Measurements from ENCODE around the gene NEURL1.

NEURL1 gene

DNA sequence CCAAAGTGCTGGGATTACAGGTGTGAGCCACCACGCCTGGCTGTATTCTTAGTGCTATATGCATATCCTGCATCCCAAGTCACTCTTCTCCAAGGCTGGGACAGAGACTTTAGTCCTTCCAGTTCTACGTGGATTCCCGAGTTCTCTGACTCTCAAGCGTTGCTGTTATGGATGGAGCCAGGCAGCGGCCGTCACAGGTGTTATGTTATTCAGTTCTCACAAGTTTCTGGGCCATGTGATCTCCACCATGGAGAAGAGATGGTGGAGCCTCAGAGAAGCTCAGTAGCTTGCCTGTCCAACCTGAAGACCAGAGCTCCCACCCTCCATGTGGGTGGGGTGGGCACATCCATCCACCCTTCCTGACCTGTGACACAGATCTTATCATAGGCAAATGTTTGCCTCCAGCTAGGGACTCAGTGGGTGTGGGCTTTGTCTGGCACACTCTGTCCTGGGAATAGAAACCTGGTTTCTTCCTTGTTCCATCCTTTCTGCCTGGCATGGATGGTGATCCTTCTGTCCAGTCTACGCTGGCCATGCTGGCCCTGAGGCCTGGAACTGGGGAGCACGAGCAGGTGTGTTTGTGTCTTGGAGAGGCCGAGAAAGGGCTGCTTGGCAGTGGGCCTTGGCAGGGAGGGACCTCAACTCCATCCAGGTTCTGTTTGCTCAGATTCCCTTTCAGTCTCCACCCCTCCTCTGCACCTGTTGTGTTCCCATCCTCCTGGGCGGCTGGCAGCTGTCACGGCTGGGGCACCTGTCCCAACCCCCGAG, 55.3 kb downstream of the NEURL1 start:
- no peak for FAIRE-seq

DNA sequence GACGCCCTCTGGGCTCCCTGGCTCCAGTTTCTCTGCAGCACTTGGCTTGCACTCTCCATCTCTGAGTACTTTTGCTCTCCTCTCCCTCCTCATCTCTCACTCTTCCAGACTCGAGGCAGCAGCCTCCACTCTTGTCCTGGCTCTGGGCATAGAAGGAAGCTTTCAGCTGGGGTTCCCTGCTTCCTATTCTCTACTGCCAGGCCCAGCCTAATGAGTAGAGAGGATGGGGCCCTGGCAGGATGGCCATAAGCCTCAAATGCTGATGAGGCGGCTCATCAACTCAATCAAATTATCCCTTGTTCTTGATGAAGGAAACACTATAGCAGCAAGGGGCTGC, 55.8 kb downstream of the NEURL1 start:
- FAIRE-seq: no peak

DNA sequence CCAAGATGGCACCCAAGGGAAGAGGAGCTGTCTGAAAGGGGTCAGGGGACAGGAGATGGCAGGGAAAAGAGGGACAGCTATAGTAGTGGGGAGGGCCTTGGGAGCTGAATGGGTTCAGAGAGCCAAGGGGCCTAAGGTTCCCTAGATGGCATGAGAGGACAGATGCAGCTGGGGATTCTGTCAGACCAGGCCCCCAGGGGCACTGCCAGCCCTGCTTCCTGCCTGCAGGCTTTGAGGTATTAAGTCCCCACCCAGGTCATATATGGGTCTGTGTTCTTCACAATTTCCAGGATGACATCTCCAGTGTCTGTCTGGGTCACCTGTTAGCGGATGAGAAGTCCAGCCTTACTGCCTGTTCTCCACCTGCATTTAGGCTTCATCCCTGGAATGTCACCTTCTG, 56.7 kb downstream of the NEURL1 start:
- no peak for FAIRE-seq

DNA sequence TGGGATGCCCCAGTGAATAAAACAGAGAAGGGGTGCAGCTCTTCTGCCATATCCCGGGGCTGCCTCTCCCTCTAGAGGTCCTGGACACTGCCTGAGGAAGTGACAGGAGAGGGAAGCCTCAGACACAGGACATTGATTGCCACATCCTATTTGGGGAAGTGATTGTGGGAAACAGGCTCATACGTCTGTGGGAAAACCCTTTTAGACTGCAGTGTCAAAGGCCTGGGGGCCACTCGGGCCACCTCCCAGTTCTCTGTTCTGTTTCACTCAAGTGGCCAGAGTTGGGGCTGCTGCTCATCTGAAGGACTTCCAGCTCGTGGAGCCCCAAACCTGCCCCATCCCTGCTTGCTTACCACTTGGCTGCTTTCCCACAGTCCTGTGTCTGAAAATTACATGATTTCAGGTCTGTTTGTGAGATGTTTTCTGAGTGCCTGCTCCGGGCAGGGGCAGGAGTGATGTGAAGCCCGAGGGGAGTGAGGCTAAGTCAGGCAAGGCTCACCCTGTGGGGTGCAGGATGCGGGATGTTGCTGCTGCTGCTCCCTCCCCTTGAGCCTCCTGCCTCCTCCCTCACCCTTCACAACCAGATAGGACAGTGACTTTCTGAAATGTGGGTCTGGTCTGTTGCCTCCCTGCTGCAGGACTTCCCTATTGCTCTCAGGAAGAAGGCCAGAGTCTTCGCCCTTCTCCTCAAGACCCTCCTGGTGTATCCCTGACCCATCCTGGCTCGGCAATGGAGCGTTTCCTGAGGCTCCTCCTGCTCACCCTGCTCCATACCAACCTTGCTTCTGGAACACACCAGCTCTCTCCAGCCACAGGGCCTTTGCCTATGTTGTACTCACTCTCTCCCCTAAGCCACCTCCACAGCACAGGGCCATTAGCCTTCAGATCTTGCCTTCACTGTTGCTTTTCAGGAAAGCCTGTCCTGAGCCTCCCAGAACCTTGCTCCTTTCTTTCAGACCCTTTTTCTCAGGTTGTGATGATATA, 58.4 kb downstream of the NEURL1 start:
- no peak for FAIRE-seq

DNA sequence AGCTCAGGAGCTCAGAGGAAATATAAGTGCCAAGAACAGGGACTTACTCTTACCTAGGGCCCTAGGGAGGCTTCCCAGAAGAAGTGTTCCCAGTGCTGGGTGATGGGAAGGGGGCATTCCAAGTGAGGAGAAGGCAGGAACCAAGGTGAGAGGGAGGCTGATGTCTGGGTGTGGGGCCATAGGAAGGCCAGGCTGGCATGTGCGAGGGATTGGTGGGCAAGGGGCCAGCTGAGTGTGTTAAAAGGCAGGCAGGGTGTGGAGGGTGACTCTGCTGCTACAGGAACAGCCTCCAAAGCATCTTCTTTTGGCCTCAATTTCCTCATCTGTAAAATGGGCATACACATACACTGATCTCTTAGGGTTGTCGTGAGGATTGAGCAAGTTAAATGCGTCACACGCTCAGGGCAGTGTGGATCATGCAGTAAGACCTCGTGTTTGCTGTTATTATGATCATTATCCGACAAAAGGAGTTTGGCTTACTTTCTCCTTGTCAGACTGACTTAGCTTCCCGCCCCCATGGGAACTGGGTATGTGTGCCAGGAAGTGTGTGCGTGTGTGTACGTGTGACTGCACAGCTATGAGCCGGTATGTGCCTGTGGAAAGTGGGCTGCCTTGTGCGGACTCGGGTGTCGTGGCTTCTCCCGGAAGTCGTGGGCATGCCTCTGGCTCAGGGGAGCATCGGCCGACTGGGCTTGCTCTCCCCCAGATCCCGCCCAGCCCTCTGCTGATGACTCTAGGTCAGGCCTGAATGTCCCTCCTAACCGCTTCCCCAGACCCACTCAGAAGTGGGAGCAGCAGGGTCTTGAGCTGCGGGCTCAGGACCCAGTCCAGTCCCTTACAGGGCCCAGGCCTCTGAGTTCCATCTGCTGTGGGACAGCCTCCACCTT, 59.6 kb downstream of the NEURL1 start:
- FAIRE-seq: no peak

DNA sequence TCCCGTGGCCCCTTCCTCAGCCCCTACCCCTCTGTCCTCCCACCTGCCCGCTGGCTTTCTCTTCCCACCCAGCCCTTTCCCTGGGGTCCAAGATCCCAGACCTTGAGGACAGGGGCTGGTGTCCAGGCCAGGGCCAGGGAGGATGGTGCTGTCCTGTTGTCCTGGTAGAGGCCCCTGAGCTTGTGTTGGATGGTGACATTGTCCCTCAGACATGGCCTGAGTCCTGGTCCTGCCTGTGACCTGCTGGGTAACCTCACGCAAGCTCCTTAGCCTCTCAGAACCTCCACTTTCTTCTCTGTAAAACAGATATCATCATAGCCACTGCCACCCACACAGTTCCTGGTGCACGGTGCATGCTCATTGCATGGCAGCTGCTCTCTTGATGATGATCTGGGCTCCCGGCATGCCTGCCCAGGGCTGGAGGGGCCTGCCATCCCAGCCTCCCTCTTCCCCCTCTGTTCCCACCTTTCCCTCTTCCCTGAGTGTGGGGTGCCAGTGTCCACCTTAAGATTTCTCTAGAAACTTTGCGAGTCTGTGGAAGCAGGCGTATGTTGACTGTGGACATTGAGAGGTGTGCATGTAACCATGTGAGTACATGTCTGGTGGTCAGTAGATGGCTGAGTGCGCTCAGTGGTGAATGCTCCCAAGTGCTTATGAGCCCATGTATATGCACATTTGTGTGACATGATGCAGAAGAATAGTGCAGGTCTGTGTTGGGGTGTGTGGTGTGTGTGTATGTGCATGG, 60.4 kb downstream of the NEURL1 start:
- no peak for FAIRE-seq

DNA sequence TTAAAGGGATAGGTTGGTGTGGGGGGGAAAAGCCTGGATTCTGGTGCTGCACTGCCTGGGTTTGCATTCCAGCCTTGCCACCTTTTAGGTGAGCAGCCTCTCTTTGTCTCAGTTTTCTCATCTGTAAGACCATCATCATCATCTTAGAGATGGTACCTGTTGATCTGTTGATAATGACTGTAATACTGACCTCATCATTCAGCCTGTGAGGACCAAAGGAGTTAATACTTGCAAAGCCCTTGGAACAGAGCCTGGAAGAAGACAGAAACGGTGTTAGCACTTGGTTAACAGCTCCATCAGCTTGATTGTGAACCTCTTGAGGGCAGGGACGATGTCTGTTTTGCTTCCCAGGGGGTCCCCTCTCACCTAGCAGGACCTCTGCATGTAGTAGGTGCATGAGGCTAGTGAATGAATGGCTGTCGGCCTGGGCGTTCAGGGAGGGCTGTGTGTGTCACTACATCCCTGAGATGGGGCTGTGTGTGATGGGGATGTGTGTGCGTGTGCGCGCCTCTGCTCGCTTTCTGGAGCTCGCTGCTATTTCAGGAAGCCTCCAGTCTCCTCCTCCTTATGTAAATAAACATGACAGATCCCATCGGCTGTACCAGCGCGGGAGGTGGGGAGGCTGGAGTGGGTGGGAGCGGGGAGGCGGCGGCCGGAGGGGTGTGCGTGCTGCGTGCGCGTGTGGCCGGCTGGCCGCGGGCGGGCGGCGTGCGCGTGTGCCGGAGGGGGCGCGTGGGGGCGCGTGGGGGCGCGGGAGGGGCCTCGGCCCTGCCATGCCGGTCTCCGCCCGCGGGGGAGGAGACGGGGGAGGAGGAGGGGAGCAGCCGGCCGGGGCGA, 61.2 kb downstream of the NEURL1 start:
- FAIRE-seq: no peak

DNA sequence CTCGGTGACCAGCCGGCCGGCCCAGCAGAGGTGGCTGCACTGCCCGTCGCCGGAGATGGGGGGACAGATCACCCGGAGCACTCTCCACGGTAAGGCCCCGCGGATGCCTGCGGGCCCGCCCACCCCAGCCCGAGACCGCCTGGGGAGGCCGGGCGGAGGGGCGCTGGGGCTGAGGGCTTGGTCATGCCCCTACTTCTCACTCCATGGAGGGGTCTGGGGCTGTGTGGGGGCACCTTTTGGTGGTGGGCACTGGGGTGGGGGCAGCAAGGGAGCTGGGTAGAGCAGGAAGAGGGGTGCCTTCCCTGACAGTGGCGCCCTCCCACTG, 61.8 kb downstream of the NEURL1 start:
- no peak for FAIRE-seq

DNA sequence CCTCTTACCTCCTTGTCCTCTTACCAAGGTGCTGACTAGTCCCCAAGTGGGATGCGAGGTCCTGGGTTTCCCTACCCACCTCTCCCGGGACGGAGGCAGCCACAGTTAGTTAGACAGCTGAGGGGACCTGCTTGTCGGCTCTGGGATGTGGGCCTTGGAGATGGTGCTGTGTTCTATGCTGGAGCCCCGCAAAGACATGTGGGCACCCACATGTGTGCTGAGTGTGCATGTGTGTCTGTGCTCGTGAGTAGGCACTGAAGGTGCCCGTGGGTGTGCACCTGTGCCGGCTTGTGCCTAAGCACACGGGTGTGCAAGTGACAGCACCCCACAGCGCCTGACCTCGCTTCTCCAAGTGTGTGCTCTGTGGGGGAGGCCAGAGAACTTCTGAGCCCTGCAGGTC, 62.2 kb downstream of the NEURL1 start:
- no peak for FAIRE-seq

DNA sequence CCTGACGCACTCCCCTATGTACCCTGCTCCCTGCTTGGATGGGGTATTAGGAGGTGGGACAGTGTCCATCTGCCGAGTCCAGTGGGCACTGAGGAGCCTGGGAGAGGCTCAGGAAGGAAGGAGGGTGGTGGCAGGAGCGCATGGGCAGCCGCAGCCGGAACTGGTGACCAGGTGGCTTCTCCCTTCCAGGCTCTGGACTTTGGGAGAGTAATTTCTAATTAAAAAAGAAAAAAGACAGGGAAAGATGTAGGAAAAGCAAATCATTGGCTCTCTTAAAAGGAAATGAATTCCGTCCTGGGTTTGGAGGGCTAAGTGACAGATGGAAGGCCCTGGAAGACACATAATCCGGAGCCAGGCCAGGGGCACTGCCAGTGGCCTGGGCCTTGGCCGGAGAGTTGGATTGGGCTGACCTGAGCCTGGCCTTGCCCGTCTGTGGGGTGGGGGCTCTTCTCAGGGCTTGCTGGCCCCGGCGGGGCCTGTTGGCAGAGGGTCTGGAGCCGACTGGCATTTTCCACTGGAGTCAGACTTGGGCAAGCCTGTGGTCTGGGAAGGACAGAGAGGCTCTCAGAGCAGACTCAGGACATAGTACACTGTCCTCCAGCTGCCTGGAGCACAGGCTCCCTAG, 63.0 kb downstream of the NEURL1 start:
- FAIRE-seq: no peak

DNA sequence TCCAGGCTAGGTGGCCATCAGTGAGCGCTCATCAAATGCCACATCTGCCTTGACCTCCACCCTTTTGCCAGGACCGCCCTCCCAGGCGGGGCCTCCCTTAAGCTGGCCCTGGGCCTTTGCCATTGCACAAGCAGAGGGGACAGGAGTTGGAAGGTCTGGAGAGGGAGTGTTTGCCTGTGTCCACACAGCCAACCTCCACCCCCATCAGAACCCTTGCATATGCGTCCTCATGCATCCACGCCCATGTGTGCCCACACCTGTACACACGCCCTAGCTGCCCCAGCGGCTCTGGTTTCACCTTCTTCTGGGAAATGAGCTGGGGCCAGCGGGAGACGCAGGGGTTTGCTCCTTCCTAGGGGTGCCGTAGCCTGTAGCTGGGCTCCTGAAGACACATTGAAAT, 64.0 kb downstream of the NEURL1 start:
- no peak for FAIRE-seq

DNA sequence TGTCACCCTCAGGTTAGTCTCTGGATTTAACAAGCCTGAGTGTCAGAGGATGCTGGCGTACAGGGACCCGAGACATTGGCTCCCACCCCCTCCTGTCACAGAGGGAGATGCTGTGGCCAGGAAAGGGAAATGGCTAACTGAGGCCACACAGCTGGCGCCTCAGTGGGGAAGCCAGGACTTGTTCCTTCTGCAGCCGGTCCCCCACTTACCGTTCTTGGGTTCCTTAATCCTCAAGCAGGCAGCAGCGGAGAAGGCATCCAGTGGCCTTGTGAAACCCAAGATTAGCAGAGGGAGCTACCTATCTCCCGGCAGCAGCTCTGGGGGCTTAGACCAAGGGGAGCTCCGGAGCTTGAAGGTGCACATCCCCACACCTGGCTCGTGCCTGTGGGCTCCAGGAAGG, 65.4 kb downstream of the NEURL1 start:
- no peak for FAIRE-seq

DNA sequence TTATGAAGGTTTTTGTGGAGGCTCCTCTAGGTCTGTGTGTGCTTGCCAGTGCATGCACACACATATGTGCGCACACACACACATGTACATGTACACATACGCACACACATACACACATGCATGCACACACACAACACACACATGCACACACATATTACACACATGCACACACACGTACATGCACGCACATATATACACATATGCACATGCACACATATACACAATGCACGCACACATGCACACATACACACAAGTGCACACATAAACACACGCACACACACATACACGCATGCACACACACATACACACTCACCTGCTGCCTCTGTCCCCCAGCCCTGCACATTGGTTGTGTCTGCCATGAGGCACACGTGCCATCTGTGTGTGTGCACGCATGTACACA, 66.3 kb downstream of the NEURL1 start:
- no peak for FAIRE-seq

DNA sequence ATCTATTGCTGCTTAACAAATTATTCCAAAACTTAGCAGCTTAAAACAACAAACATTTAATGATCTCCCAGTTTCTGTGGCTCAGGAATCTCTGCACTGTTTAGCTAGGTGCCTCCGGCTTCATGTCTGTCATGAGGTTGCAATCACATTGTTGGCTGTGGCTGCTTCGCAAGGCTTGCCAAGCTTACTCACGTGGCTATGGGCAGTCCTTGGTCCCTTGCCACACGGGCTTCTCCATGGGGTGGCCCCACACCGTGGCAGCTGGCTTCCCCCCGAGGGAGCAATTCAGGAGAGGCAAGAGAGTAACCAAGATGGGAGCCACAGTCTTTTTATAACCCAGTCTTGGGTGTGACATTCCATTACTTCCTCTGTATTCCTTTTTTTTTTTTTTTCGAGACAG, 67.4 kb downstream of the NEURL1 start:
- no peak for FAIRE-seq

DNA sequence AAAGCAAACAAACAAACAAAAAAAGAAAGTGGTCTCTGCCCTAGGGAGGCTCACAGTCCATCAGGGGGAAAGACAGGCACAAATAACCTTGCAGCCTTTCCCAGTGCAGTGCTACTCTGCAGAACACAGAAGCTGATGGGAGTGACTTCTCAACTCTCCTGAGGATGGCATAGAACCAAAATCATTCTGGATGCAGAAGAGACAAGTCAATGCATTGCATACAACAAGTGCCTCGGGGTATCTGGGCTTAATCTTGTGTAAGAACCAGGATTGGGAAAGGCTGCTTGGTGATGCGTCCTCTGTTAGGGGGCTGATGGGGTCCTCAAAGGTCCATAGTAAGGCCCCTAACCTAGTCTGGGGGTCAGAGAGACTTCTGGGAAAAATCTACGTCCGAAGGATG, 68.9 kb downstream of the NEURL1 start:
- FAIRE-seq: no peak

DNA sequence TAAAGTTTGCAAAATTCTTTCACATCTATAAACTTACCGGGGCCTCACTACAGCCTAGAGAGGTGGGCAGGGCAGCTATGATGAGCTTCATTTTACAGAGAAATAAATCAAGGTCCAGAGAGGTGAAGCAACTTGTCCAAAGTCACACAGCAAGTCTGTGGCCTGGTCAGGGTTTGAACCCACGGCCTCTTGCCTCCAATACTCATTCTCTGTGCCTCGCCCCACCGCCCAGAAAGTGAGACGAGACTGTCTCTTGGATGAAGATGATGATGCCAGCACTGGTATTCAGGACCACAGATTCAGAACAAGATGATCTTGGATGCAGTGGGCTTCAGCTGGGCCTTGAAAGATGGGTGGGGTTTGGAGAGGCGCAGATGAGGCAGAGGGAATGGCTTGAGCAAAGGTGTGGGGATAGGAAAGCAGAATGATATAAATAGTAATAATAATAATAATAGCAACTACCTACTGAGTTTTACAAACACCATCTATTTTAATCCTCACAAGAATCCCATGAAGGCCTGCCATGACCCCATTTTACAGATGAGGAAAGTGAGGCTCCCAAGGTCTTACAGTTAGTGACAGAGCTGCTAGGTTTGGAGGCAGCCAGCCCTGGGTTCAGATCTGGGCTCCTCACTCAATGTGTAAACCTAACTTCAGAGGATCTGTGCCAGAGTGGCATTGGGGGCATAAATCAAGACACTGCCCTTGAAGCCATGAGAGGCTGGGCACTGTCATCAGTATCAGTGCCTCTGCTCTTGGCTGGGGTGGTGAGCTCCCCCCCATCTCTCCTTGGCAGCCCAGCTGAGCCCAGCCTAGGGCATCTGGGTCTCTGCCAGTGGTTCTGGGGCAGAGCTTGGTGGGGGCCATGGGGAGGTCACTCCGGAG, 70.0 kb downstream of the NEURL1 start:
- FAIRE-seq: no peak

DNA sequence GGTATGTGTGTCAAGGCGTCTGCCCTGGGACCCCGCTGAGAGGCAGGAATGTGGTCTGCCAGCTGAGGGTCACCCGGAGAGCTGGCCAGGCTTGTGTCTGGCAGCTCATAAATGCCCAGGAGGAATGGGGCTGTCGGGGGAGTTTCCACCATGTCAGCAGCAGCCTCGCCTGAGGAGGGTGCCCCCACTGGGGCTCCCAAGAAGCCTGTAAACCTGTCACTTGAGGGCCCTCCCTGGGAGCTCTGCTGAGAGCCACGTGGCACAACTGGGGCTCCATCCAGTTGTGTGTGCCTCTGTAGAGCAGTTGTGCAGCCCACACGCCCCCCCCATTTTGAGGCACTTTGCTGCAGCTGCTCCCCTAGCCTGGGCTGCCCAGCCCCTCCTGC, 70.6 kb downstream of the NEURL1 start:
- no peak for FAIRE-seq

DNA sequence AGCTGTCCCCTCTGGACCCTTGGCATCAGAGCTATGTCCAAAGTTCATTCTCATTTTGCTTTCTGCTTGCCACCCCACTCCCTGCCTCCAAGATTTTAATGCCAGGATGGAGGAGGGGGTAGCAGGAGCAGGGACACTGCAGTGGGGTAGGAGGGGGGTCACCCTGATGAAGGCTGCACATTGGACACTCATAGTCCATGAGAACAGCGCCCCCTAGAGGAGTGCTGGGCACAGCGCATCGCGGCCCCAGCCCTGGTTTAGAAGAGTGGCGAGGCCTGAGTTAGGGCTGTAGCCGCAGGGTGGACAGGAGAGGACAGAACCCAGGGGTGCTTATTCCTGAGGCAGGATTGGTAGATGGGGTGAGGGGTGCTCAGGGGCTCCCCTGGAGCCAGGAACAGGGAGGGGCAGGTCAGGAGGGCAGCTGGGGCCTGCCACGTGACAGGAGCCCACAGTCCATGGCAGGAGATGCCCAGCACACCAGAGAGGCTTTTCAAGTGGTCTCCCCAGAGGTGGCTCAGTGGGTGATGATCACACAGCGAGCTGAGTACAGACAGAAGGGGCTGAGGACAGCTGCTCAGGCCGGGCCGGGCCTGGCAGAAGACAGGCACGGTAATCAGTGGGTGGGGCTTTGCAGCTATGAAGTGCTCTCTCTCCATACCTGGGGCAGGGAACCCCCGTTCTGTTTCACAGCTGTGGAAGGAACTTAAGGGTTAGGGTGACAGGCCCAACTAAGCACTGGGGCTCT, 71.4 kb downstream of the NEURL1 start:
- no peak for FAIRE-seq

DNA sequence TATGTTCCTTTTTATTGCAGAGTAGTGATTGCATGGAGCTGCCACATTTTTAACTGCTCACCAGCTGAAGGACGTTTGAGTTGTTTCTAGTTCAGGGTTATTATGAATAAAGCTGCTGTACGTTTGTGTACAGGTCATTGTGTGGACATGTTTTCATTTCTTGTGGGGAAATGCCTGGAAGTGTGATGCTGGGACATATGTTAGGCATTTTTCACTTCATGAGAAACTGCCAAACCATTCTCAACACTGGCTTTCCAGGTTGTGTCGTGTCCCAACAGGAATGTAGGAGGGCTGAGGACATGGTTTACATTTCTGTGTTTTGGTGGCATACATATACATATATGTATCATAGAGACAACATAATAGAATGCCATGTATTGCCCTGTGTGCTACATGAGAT, 73.0 kb downstream of the NEURL1 start:
- no peak for FAIRE-seq

All from G401.6 (cell line).